Left ventricle myocardium inferior (tissue), 1 donor: ENCODE measurements around the gene NIPAL4. TPM values are rescaled to one million over a fixed set of nuclear protein-coding genes. Genes with fewer than 3 reads are reported as not detected.
A peak's percentile ranks its signal among the peaks of the same experiment; 100 is the strongest.

ENCODE experiments used
- DNase-seq: peaks from one replicate; pipeline ENCODE4 v3.0.0-alpha.2; 2020
- H3K27ac ChIP-seq: fragments of 200-600 bp; replicated peaks from 2 replicates; pipeline ENCODE4 v1.8.0; 2021
- H3K27me3 ChIP-seq: fragments of 200-600 bp; 2 replicates; pipeline ENCODE4 v1.8.0; 2021; ENCODE audit warnings: low read depth
- H3K36me3 ChIP-seq: fragments of 200-600 bp; 2 replicates; pipeline ENCODE4 v1.8.0; 2021
- H3K4me1 ChIP-seq: fragments of 200-600 bp; 2 replicates; pipeline ENCODE4 v1.8.0; 2021
- H3K4me3 ChIP-seq: fragments of 200-600 bp; 2 replicates; pipeline ENCODE4 v1.8.0; 2021; ENCODE audit warnings: mild to moderate bottlenecking, moderate library complexity
- H3K9me3 ChIP-seq: fragments of 200-600 bp; replicated peaks from 2 replicates; pipeline ENCODE4 v1.8.0; 2021
- intact Hi-C: fragments of 100-400 bp; cut with micrococcal nuclease; formaldehyde crosslinking; loops from one replicate; pipeline ENCODE4 v1.11.0; 2022
- total RNA-seq: library from RNA; stranded (reverse); fragmentation: NEBNext Ultra II Directional; extraction: Animal tissue kit (Norgen Biotek cat#: 25700); gene quantifications from one replicate; pipeline ENCODE4 v1.2.1, GENCODE V29; 2021
- TF ChIP-seq, protein P1 (sequence below): fragments of 200-600 bp; IDR thresholded peaks from 2 replicates; pipeline ENCODE4 v1.8.0; 2021; ENCODE audit warnings: antibody characterized with exemption, mild to moderate bottlenecking, borderline replicate concordance
- donor health status: DM: no; HTN: yes; CAD: no; lungs with severe emphysema.

The NIPAL4 gene
- total RNA-seq, 1 donor from 2014 or later: not detected

DNA sequence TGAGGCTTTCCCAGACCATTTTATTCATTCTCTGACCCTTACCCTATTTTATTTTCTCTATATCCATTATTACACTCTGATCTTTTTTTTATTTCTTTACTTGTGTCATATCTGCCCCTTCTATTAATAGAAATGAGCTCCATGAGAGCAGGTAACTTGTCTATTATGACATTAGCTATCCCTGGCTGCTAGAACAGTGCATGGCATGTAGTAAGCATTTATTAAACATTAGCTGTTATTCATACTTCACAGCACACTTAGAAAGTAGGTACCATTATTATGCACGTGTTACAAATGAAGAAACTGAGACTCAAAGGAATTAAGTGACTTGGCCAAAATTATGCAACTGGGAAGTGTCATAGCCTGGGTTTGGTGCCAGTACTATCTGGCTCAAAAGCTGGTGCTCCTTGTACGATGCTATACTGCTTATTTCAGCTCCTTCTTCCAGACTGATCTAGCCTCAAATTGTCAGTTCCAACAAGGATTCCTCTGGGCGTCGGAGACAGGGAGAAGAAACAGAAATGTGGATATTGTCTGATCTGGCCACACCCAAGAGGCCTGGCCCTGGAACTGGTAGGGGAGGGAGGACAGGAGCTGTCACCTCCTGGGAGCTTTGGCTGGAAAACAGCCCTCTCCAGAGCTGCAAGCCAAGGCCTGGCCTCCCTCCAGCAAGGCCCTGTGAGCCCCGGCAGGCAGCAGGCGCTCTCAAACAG lies 10.8 kb upstream of the NIPAL4 start:
- intact Hi-C loops: no loop called here

DNA sequence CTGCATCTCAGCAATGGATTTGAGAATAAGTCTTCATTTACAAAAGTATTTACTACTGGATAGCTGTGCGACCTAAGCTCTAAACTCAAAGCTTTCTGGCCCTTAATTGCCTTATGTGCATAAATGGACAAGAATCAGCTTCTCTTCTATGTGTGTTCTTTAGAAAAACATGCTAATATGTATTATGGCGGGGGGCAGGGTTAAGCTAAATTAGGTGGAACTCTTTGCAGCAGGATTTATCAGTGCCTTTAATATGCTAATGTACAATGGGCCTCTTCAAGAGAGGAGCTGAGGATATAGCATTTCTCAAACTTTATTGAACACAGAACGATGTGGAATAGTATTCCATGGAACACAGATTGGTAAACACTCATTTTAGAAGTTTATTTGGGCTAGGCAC lies 10.0 kb upstream of the NIPAL4 start:
- TF ChIP-seq, protein P1, sequence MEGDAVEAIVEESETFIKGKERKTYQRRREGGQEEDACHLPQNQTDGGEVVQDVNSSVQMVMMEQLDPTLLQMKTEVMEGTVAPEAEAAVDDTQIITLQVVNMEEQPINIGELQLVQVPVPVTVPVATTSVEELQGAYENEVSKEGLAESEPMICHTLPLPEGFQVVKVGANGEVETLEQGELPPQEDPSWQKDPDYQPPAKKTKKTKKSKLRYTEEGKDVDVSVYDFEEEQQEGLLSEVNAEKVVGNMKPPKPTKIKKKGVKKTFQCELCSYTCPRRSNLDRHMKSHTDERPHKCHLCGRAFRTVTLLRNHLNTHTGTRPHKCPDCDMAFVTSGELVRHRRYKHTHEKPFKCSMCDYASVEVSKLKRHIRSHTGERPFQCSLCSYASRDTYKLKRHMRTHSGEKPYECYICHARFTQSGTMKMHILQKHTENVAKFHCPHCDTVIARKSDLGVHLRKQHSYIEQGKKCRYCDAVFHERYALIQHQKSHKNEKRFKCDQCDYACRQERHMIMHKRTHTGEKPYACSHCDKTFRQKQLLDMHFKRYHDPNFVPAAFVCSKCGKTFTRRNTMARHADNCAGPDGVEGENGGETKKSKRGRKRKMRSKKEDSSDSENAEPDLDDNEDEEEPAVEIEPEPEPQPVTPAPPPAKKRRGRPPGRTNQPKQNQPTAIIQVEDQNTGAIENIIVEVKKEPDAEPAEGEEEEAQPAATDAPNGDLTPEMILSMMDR: no peak
- Histone ChIP-seq H3K27me3 (no peaks in the 10 kb centered on the region), H3K27ac (peak overlapping the region; percentile 72), H3K4me1 (peaks cover 15% of the 10 kb centered on the region), H3K4me3 (no peak overlapping the region), H3K36me3 (no peaks in the 10 kb centered on the region), H3K9me3 (no peaks in the 10 kb centered on the region)
- no peak for DNase-seq
- intact Hi-C loops: no loop called here

More for the DNA sequence above, 10.8 kb upstream of the NIPAL4 start:
- TF ChIP-seq, protein P1: peak; percentile 9
- Histone ChIP-seq H3K36me3 (no peaks in the 10 kb centered on the region), H3K4me3 (no peak overlapping the region), H3K27me3 (no peaks in the 10 kb centered on the region), H3K4me1 (peaks cover 15% of the 10 kb centered on the region), H3K27ac (peak overlapping the region; percentile 72), H3K9me3 (no peaks in the 10 kb centered on the region)
- DNase-seq: peak; percentile 83

DNA sequence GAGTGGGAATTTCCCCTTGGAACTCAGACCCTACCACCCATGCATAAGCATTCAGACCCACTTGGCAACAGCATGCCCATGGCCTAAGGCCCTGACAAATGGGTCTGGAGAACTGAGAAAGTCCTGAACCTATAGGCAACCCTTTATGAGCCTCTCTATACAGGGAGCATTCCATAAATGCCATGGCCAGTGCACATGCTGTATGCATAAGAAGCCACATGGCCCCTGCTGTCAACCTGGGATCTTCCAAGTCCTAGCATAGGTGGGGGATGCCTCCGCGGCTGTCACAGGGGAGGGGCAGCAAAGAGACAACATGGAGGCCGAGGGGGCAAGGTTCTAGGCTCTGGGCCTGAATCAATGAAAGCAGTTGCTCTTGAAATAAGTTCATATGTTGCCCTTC lies 8.2 kb upstream of the NIPAL4 start:
- intact Hi-C loops: no loop called here

DNA sequence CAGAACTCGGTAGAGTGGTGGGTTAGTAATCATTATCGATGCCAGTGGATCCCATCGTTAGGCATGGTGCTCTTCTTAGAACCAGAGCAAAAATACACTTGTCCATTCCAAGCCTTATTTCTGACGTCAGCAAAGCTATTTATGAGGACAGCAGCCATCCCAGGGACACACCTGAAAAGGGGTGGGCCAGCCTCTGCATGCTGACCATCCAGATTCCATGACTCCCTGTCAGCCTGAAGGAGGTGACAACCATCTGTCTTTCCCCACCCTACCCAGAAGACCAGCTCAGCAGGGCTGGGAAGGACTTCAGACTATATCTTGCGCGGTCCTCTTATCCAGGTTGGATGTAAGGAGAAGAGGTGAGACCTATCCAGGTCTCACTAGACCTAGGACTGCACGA lies 5.7 kb upstream of the NIPAL4 start:
- DNase-seq: no peak
- Histone ChIP-seq H3K27me3 (no peaks in the 10 kb centered on the region), H3K4me3 (no peak overlapping the region), H3K27ac (no peak overlapping the region), H3K36me3 (no peaks in the 10 kb centered on the region), H3K9me3 (no peaks in the 10 kb centered on the region), H3K4me1 (peaks cover 7% of the 10 kb centered on the region)
- TF ChIP-seq, protein P1: no peak
- intact Hi-C loops: no loop called here

More for the DNA sequence above, 8.2 kb upstream of the NIPAL4 start:
- H3K27me3 ChIP-seq: no peaks in the 10 kb centered on the region
- no peaks in the 10 kb centered on the region for H3K9me3 ChIP-seq
- no peak overlapping the region for H3K4me3 ChIP-seq
- H3K4me1 ChIP-seq: peaks cover 15% of the 10 kb centered on the region
- TF ChIP-seq, protein P1: no peak
- H3K36me3 ChIP-seq: no peaks in the 10 kb centered on the region
- H3K27ac ChIP-seq: no peak overlapping the region
- no peak for DNase-seq

DNA sequence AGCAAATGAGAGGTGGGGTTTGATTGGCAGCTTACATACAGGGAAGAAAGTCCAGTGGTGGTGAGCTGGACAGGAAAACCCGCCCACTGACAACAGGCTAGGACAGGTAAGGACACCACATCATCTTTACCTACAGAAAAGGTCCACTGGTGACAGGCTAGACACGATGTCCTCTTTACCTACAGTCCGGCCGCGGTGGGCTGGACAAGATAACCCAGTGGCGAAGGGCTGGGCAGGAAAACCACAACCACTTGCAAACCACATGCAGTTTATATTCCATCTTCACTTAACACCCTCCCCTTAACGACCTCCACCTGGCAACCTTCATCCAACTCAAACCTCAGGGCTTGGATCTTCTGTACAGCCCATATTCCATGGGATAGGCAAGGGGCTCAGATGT lies 5.0 kb upstream of the NIPAL4 start:
- TF ChIP-seq, protein P1: no peak
- Histone ChIP-seq H3K27me3 (peaks cover 6% of the 10 kb centered on the region), H3K27ac (no peak overlapping the region), H3K36me3 (no peaks in the 10 kb centered on the region), H3K4me1 (peaks cover 4% of the 10 kb centered on the region), H3K9me3 (no peaks in the 10 kb centered on the region), H3K4me3 (no peak overlapping the region)
- DNase-seq: no peak
- intact Hi-C loops: no loop called here
